Measurements from ENCODE around the gene PRR14.

- TF ChIP-seq CTCF (IDR thresholded peaks at IDR 0.05): no peak
- TF ChIP-seq POLR2A (IDR thresholded peaks at IDR 0.05): no peak
These were observed 12.3 kb downstream of the PRR14 start for GRCh38 chr16:30663038-30663437.

Measured in adrenal gland (tissue), 5 donors.